Measurements from ENCODE around the gene GNAS. TPM values are rescaled to one million over a fixed set of nuclear protein-coding genes. Genes with fewer than 3 reads are reported as not detected.

Gene GNAS
- total and polyA plus RNA-seq, 10 of the 15 experiments (the other 5 are each of a cell fraction or from before 2014, with no cell fraction given): 209 to 950 (median 394) TPM

DNA sequence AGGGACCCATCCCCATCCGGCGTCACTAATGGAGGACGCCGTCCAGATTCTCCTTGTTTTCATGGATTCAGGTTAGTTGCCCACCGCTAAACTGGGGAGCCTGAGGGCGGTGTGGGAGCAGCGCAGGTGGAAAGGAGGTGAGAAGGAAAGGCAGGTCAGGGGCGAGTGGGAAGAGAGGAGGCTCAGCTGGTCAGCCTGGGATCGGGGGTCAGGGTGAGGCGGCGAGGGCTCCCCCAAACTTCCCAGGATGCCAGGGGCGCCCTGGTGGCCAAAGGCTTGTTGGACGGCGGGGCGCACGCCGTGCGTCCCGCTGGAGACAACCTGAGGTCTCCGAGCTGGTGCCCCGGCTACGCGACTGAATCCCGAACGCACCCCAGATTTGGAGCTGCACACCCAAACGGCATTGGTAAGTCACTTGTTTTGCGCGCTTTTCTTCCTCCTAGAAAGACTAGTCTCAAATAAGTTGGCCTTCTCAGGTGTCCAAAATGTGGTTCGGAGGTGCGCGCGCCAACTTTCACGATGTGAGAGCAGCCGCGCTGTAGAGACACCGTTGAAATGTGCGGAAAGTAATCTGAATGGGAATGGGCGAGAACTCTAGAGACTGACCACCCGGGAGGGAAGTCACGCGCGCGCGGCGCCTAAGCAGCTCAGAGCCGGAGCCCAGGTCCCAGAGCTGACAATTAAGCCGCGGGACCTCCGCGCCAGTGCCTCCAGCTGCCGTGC is 11.5 kb upstream of the GNAS start:
- H3K9me3 ChIP-seq (replicated peaks; ENCODE audit: control insufficient read depth, insufficient read depth, low read length): no peaks in the 10 kb centered on the region; the same call in 1 of the 3 replicates
- RAD21 ChIA-PET (ENCODE audit: unreplicated experiment): no interaction called here
- intact Hi-C loops (cut with micrococcal nuclease; ENCODE audit: unreplicated experiment) (no loop called here), in situ Hi-C loops (cut with MboI) (no loop called here)
- CTCF ChIA-PET: no interaction called here
- 63% methylated on average over 51 of the region's 51 CpGs for WGBS (ENCODE audit: insufficient coverage, insufficient replicate concordance, low lambda C conversion rate, missing lambda C conversion rate)
- TF ChIP-seq, protein P1, sequence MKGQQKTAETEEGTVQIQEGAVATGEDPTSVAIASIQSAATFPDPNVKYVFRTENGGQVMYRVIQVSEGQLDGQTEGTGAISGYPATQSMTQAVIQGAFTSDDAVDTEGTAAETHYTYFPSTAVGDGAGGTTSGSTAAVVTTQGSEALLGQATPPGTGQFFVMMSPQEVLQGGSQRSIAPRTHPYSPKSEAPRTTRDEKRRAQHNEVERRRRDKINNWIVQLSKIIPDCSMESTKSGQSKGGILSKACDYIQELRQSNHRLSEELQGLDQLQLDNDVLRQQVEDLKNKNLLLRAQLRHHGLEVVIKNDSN (IDR thresholded peaks at IDR 0.05; ENCODE audit: borderline replicate concordance, extremely low read length, insufficient read depth, low read depth, low read length): no peak
- TF ChIP-seq HDAC6 (IDR thresholded peaks at IDR 0.05; ENCODE audit: unreplicated experiment): peak; percentile 28
- POLR2A ChIA-PET: no interaction called here
- peaks cover 0 to 2% of the 10 kb centered on the region in 2 experiments; a peak in 3 of 4 replicates for H3K27me3 ChIP-seq (replicated peaks in 1 of 2; ENCODE audit: control insufficient read depth in 2 of 2, insufficient read depth in 2 of 2, low read length in 1 of 2)
- no peaks in the 10 kb centered on the region; a peak in 1 of 4 replicates for H3K36me3 ChIP-seq (ENCODE audit: control insufficient read depth in 2 of 2, insufficient read depth in 2 of 2, low read length in 1 of 2)
- no peak overlapping the region for H2AFZ ChIP-seq (ENCODE audit: control insufficient read depth, low read depth, low read length)
- H3K4me3 ChIP-seq: no peak overlapping the region
- H3K4me2 ChIP-seq (ENCODE audit: control insufficient read depth, insufficient read depth): no peak overlapping the region
- no peaks in the 10 kb centered on the region for H3K79me2 ChIP-seq (ENCODE audit: control insufficient read depth, insufficient read depth, low read length)
- no peak for DNase-seq (ENCODE audit: low read depth, low spot score)
- H3K27ac ChIP-seq (ENCODE audit: control insufficient read depth, insufficient read depth): no peak overlapping the region
- H4K20me1 ChIP-seq (ENCODE audit: control insufficient read depth, insufficient read depth): no peaks in the 10 kb centered on the region
- no peak for FAIRE-seq
- SMC1A ChIA-PET (ENCODE audit: uncharacterized antibody, unreplicated experiment): no interaction called here
- H3K9ac ChIP-seq (ENCODE audit: control insufficient read depth, insufficient read depth, low read length): no peak overlapping the region
- BruUV-seq (replicated peaks): no TSS peak
- ATAC-seq: no peak
- H3K4me1 ChIP-seq (ENCODE audit: control insufficient read depth, insufficient read depth, low read length): no peaks in the 10 kb centered on the region

DNA sequence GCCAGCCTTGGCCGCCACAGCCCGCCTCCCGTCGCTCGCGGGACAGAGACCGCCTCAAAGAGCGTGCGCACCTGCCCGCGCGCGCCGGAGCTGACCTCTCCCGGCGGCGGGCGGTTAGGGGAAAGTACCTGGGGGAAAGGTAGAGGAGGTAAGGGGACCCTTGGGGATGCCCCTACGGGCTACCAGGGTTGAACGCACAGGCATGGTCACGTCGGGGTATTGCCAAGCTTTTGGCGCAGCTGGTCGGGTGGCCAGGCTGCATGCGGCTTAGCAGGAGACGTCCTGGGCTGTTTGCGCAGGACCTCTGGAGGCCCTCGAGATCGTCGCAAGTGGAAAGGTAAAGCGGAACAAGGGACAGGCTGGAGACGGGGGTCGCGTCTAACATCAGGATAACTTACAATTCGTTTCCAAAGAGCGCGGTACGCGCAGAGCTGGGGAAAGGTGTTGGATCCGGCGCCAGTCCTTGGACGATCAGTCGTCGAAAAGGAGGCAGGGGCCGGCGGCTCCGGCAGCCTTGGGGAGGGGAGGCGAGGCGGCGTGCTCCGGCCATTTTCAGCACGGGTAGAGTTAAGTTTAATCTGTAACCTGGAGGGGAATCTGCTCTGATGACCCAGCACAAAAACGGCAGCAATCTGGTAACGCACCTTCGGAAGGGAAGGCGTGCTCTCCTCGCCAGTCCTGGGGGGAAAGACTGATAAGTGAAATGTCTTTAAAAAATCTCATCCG is 10.8 kb upstream of the GNAS start:
- FAIRE-seq (no peak), DNase-seq (ENCODE audit: low read depth, low spot score) (no peak), ATAC-seq (no peak)
- 60% methylated on average over 58 of the region's 58 CpGs for WGBS (ENCODE audit: insufficient coverage, insufficient replicate concordance, low lambda C conversion rate, missing lambda C conversion rate)
- no TSS peak for BruUV-seq (replicated peaks)
- Histone ChIP-seq H3K4me2 (ENCODE audit: control insufficient read depth, insufficient read depth) (no peak overlapping the region), H3K9me3 (replicated peaks; ENCODE audit: control insufficient read depth, insufficient read depth, low read length) (no peaks in the 10 kb centered on the region; the same call in 1 of the 3 replicates), H4K20me1 (ENCODE audit: control insufficient read depth, insufficient read depth) (no peaks in the 10 kb centered on the region), H2AFZ (ENCODE audit: control insufficient read depth, low read depth, low read length) (no peak overlapping the region), H3K9ac (ENCODE audit: control insufficient read depth, insufficient read depth, low read length) (no peak overlapping the region), H3K27ac (ENCODE audit: control insufficient read depth, insufficient read depth) (no peak overlapping the region), H3K4me1 (ENCODE audit: control insufficient read depth, insufficient read depth, low read length) (no peaks in the 10 kb centered on the region), H3K36me3 (ENCODE audit: control insufficient read depth in 2 of 2, insufficient read depth in 2 of 2, low read length in 1 of 2) (no peaks in the 10 kb centered on the region; a peak in 1 of 4 replicates), H3K4me3 (no peak overlapping the region), H3K27me3 (replicated peaks in 1 of 2; ENCODE audit: control insufficient read depth in 2 of 2, insufficient read depth in 2 of 2, low read length in 1 of 2) (peaks cover 0 to 2% of the 10 kb centered on the region in 2 experiments; a peak in 3 of 4 replicates), H3K79me2 (ENCODE audit: control insufficient read depth, insufficient read depth, low read length) (no peaks in the 10 kb centered on the region)
- ChIA-PET SMC1A (ENCODE audit: uncharacterized antibody, unreplicated experiment) (no interaction called here), RAD21 (ENCODE audit: unreplicated experiment) (no interaction called here), CTCF (no interaction called here), POLR2A (interaction anchor here (0.6 kb wide), 1 partner anchor 1242 kb away, joined by 6 read pairs; no protein-coding TSS in a partner anchor)
- intact Hi-C loops (cut with micrococcal nuclease; ENCODE audit: unreplicated experiment) (no loop called here), in situ Hi-C loops (cut with MboI) (no loop called here)
- no peak for TF ChIP-seq FOXK2 (IDR thresholded peaks at IDR 0.05)
- no peak for TF ChIP-seq BACH1 (IDR thresholded peaks at IDR 0.05; ENCODE audit: borderline replicate concordance)
- TF ChIP-seq HDAC6 (IDR thresholded peaks at IDR 0.05; ENCODE audit: unreplicated experiment): peak; percentile 44
